K562 (cell line): Measurements from ENCODE around the gene PLCB3. TPM values are rescaled to one million over a fixed set of nuclear protein-coding genes. Genes with fewer than 3 reads are reported as not detected.
A peak's percentile ranks its signal among the peaks of the same experiment; 100 is the strongest.

Experiments
- CBFA2T2 ChIP-seq: fragments of 450-650 bp; conservative IDR thresholded peaks from 2 replicates; pipeline ENCODE4 v1.6.1; 2017; ENCODE audit warnings: mild to moderate bottlenecking
- CREBBP ChIP-seq: IDR thresholded peaks from one replicate; pipeline ENCODE4 v1.6.1; 2012; ENCODE audit warnings: low read depth, mild to moderate bottlenecking, control low read depth, inconsistent platforms, low read length
- DMBX1 ChIP-seq: fragments of 250-450 bp; sonication (Bioruptor Pico); IDR thresholded peaks from 2 replicates; pipeline ENCODE4 v1.8.0; 2022; ENCODE audit warnings: inconsistent platforms, mild to moderate bottlenecking, moderate library complexity, borderline replicate concordance
- E2F8 ChIP-seq: fragments of 450-650 bp; IDR thresholded peaks from 2 replicates; pipeline ENCODE4 v1.7.1; 2018; ENCODE audit warnings: mild to moderate bottlenecking, low read depth; ENCODE audit not compliant: partially characterized antibody
- FOXP4 ChIP-seq: sonication (generic); formaldehyde crosslinking; IDR thresholded peaks from 2 replicates; pipeline ENCODE4 v1.8.0; 2022; ENCODE audit warnings: mild to moderate bottlenecking, missing genetic modification reagents, borderline replicate concordance
- HDAC3 ChIP-seq: fragments of 450-650 bp; IDR thresholded peaks from 2 replicates; pipeline ENCODE4 v1.6.1; 2018; ENCODE audit warnings: borderline replicate concordance, mild to moderate bottlenecking, moderate library complexity; ENCODE audit not compliant: partially characterized antibody
- MXI1 ChIP-seq: IDR thresholded peaks from 2 replicates; pipeline ENCODE4 v1.6.1; 2011; ENCODE audit warnings: low read depth, mild to moderate bottlenecking, improper control_type of control experiment, low read length
- MYC ChIP-seq, 2 experiments: fragments of 250-450 bp in 1 of 2; sonication (Bioruptor Pico) in 1 of 2; IDR thresholded peaks; 2 replicates each; pipeline versions ENCODE4 v1.5.1 to v1.6.1; 2012 to 2021; ENCODE audit warnings: low read depth in 2 of 2, borderline replicate concordance in 1 of 2, improper control_type of control experiment in 1 of 2, low read length in 1 of 2, mild to moderate bottlenecking in 1 of 2, moderate library complexity in 1 of 2
- NBN ChIP-seq: fragments of 450-650 bp; IDR thresholded peaks from 2 replicates; pipeline ENCODE4 v1.6.1; 2016; ENCODE audit warnings: low read depth, mild to moderate bottlenecking
- NCOA1 ChIP-seq: fragments of 450-650 bp; IDR thresholded peaks from 2 replicates; pipeline ENCODE4 v1.6.1; 2016; ENCODE audit warnings: low read depth
- SMARCC2 ChIP-seq: fragments of 450-650 bp; IDR thresholded peaks from 2 replicates; pipeline ENCODE4 v1.6.1; 2017; ENCODE audit warnings: antibody characterized with exemption, moderate library complexity, mild to moderate bottlenecking, low read depth
- TAF15 ChIP-seq: fragments of 200-400 bp; formaldehyde crosslinking; IDR thresholded peaks from 2 replicates; pipeline ENCODE4 v1.6.1; 2017; ENCODE audit warnings: mild to moderate bottlenecking, low read depth, low read length, moderate library complexity
- TRIM25 ChIP-seq: fragments of 450-650 bp; IDR thresholded peaks from 2 replicates; pipeline ENCODE4 v1.7.0; 2016; ENCODE audit warnings: borderline replicate concordance
- ZKSCAN3 ChIP-seq: fragments of 250-450 bp; sonication (Bioruptor Pico); IDR thresholded peaks from 2 replicates; pipeline ENCODE4 v1.4.0; 2020
- ZNF23 ChIP-seq: fragments of 250-450 bp; sonication (Bioruptor Pico); IDR thresholded peaks from 2 replicates; pipeline ENCODE4 v1.4.0; 2020; ENCODE audit warnings: mild to moderate bottlenecking
- ZNF395 ChIP-seq: fragments of 200-800 bp; sonication (Bioruptor generic); IDR thresholded peaks from 2 replicates; pipeline ENCODE4 v1.6.1; 2017; ENCODE audit warnings: missing genetic modification characterization, missing compliant biosample characterization
- ZNF589 ChIP-seq: fragments of 200-800 bp; sonication (Bioruptor generic); IDR thresholded peaks from 2 replicates; pipeline ENCODE4 v1.6.1; 2016; ENCODE audit warnings: low read depth, missing genetic modification characterization, missing compliant biosample characterization
- ZSCAN32 ChIP-seq: fragments of 450-650 bp; formaldehyde crosslinking; IDR thresholded peaks from 2 replicates; pipeline ENCODE4 v1.4.0; 2020; ENCODE audit warnings: mild to moderate bottlenecking, moderate library complexity
- polyA plus RNA-seq, 8 experiments: library from polyadenylated mRNA; depleted of rRNA in 4 of 8; stranded (reverse) in 5 of 8; unstranded in 3 of 8; fragments of >200 nt; fragmentation: Nextera tagmentation in 2 of 8; fragmentation: Illumina TruSeq in 1 of 8; extraction: Ambion mirVana in 2 of 8; extraction: Trizol in 1 of 8; gene quantifications; 2 replicates each; pipeline versions ENCODE4 v1.2.1 to v1.2.3, GENCODE V29; 2011 to 2014; ENCODE audit warnings: inconsistent platforms in 1 of 8, missing spikeins in 1 of 8
- total RNA-seq, 7 experiments: library from RNA; depleted of rRNA in 6 of 7; stranded (reverse); fragments of >200 nt in 6 of 7; fragmentation: Illumina TruSeq in 2 of 7; extraction: Trizol in 2 of 7; gene quantifications; 2 replicates each; pipeline versions ENCODE4 v1.2.1 to v1.2.3, GENCODE V29; 2011 to 2021; ENCODE audit warnings: low replicate concordance in 1 of 7

Gene PLCB3
- total and polyA plus RNA-seq, 9 of the 15 experiments (the other 6 are each of a cell fraction or from before 2014, with no cell fraction given): 0.31 to 44.8 (median 14.6) TPM

GRCh38 chr11:64239662-64240434, 11.5 kb upstream of the PLCB3 start (continued):
- no peak for TF ChIP-seq E2F8
- TF ChIP-seq ZNF23 (CRISPR knock-in tag): no peak
- no peak for TF ChIP-seq ZKSCAN3 (CRISPR knock-in tag)
- no peak for TF ChIP-seq TRIM25
- TF ChIP-seq MYC (IDR thresholded peaks at IDR 0.05; ENCODE audit: low read depth, low read length): no peak
- TF ChIP-seq MYC (CRISPR knock-in tag; IDR thresholded peaks at IDR 0.05; ENCODE audit: borderline replicate concordance, low read depth): no peak
- no peak for TF ChIP-seq CREBBP
- TF ChIP-seq CBFA2T2: no peak
- no peak for TF ChIP-seq HDAC3
- 0 out of 2 replicates have a peak, but pooled peaks have one; percentile 29 for TF ChIP-seq MXI1
- peak; percentile 16; the same call in 1 of the 2 replicates for TF ChIP-seq FOXP4 (CRISPR knock-in tag)
- 0 out of 2 replicates have a peak, but pooled peaks have one; percentile 2 for TF ChIP-seq ZSCAN32 (CRISPR knock-in tag)
- TF ChIP-seq ZNF589 (CRISPR knock-in tag): 0 out of 2 replicates have a peak, but pooled peaks have one; percentile 18
- no peak for TF ChIP-seq NBN
- no peak for TF ChIP-seq TAF15
- TF ChIP-seq NCOA1: no peak
- TF ChIP-seq SMARCC2: no peak
- peak; percentile 20; the same call in 1 of the 2 replicates for TF ChIP-seq DMBX1 (CRISPR knock-in tag)
- TF ChIP-seq ZNF395: no peak
